Eye (tissue), 1 donor: ENCODE results near the gene CAMK1.
A peak's percentile ranks its signal among the peaks of the same experiment; 100 is the strongest.

Source experiments
- DNase-seq: peaks from one replicate; pipeline ENCODE4 v3.0.0-alpha.2; 2015

CAMK1 gene

GRCh38 chr3:9770276-9770812 is 597 bp upstream of the CAMK1 start:
- peak; percentile 51 for DNase-seq

GRCh38 chr3:9769012-9769411 is 735 bp downstream of the CAMK1 start:
- no peak for DNase-seq

GRCh38 chr3:9768141-9768775 is 1.5 kb downstream of the CAMK1 start:
- no peak for DNase-seq

GRCh38 chr3:9767418-9767817 is 2.3 kb downstream of the CAMK1 start:
- no peak for DNase-seq

GRCh38 chr3:9765865-9766264 is 3.9 kb downstream of the CAMK1 start:
- no peak for DNase-seq

GRCh38 chr3:9762871-9763270 is 6.9 kb downstream of the CAMK1 start:
- no peak for DNase-seq

- no peak for DNase-seq
These were observed 7.8 kb downstream of the CAMK1 start for GRCh38 chr3:9761919-9762318.

GRCh38 chr3:9760779-9761505 is 8.8 kb downstream of the CAMK1 start:
- no peak for DNase-seq

- DNase-seq: no peak
These were observed 12.3 kb downstream of the CAMK1 start for GRCh38 chr3:9757427-9757826.

- no peak for DNase-seq
These were observed 15.1 kb downstream of the CAMK1 start for GRCh38 chr3:9754678-9755077.

GRCh38 chr3:9750556-9751411 is 19.0 kb downstream of the CAMK1 start:
- peak; percentile 25 for DNase-seq

- peak; percentile 99 for DNase-seq
These were observed 19.8 kb downstream of the CAMK1 start, which contains the start of gene OGG1 for GRCh38 chr3:9749645-9750555. Gene OGG1 (plus strand): TSS chr3:9749952. CDS start chr3:9750287, 335 bp downstream.

GRCh38 chr3:9749296-9749644 is 20.5 kb downstream of the CAMK1 start:
- no peak for DNase-seq

- no peak for DNase-seq
These were observed 21.7 kb downstream of the CAMK1 start for GRCh38 chr3:9748031-9748430.

GRCh38 chr3:9747267-9747666 is 22.5 kb downstream of the CAMK1 start:
- no peak for DNase-seq

GRCh38 chr3:9746330-9746729 is 23.4 kb downstream of the CAMK1 start:
- DNase-seq: no peak

- no peak for DNase-seq
These were observed 24.2 kb downstream of the CAMK1 start for GRCh38 chr3:9745521-9745920.

- DNase-seq: no peak
These were observed 25.6 kb downstream of the CAMK1 start for GRCh38 chr3:9744162-9744561.

GRCh38 chr3:9743548-9743947 is 26.2 kb downstream of the CAMK1 start:
- no peak for DNase-seq

- DNase-seq: no peak
These were observed 27.2 kb downstream of the CAMK1 start for GRCh38 chr3:9742560-9742959.

- no peak for DNase-seq
These were observed 30.6 kb downstream of the CAMK1 start for GRCh38 chr3:9739181-9739580.

GRCh38 chr3:9736831-9737230 is 32.9 kb downstream of the CAMK1 start:
- no peak for DNase-seq
